ENCODE data around the gene LHX3. TPM values are rescaled to one million over a fixed set of nuclear protein-coding genes. Genes with fewer than 3 reads are reported as not detected.

LHX3 gene
- polyA plus RNA-seq, 1 of the 3 experiments (the other 2 are of a cell fraction): not detected

- WGBS (ENCODE audit: low lambda C conversion rate): 92% methylated on average over 10 of the region's 13 CpGs
- Histone ChIP-seq H3K27me3 (ENCODE audit: insufficient read depth) (no peaks in the 10 kb centered on the region), H3K79me2 (ENCODE audit: insufficient read depth) (no peaks in the 10 kb centered on the region), H3F3A (replicated peaks; ENCODE audit: insufficient read depth) (no peaks in the 10 kb centered on the region), H3K4me2 (no peak overlapping the region), H3K4me1 (ENCODE audit: control insufficient read depth in 1 of 2, insufficient read depth in 2 of 2, low read depth in 1 of 2, low read length in 1 of 2) (no peaks in the 10 kb centered on the region), H3K27ac (ENCODE audit: low read depth in 2 of 2, low read length in 1 of 2) (no peak overlapping the region), H3K9ac (no peak overlapping the region), H2AFZ (ENCODE audit: low read depth) (no peak overlapping the region), H3K9me2 (no peaks in the 10 kb centered on the region), H3K9me3 (no peaks in the 10 kb centered on the region), H3K36me3 (replicated peaks in 1 of 2; ENCODE audit: control insufficient read depth in 1 of 2, insufficient read depth in 2 of 2, low read length in 1 of 2) (peaks cover 5 to 47% of the 10 kb centered on the region in 2 experiments), H3K4me3 (ENCODE audit: low read depth in 2 of 2, low read length in 1 of 2) (no peak overlapping the region), H4K20me1 (ENCODE audit: insufficient read depth) (peaks cover 20% of the 10 kb centered on the region)
- no peak for TF ChIP-seq TCF12 (IDR thresholded peaks at IDR 0.05)
- ChIA-PET CTCF (interaction anchor here (0.9 to 3.1 kb wide), 7 partner anchors 9 to 86 kb away, joined by 3 to 15 read pairs (median 5); no protein-coding TSS in a partner anchor), POLR2A (no interaction called here)
- no peak for DNase-seq
These were observed 14.3 kb upstream of the LHX3 start for GRCh38 chr9:136219276-136219675.

DNA sequence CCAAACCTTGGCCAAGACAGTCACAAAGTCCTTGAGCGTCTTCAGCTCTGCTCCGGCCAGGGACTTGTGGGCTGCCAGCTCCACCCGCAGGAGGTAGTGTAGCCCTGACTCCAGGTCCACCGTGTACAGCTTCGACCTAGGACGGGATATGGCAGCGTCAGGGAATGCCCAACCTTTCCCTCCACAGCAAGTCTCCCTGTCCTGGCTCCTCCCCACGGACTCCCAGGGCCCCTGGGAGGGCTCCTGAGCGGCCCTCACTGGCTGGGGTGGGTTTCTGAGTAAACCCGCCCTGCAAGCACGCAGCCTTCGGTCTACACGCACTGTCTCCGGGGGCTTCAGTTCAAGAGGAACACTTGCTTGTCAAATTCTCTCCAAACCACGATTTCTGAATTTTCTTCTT, 13.7 kb upstream of the LHX3 start:
- Histone ChIP-seq H3K9me3 (no peaks in the 10 kb centered on the region), H4K20me1 (ENCODE audit: insufficient read depth) (peaks cover 20% of the 10 kb centered on the region), H3K4me2 (no peak overlapping the region), H3K27me3 (ENCODE audit: insufficient read depth) (no peaks in the 10 kb centered on the region), H3K9ac (no peak overlapping the region), H3F3A (replicated peaks; ENCODE audit: insufficient read depth) (no peaks in the 10 kb centered on the region), H3K4me3 (ENCODE audit: low read depth in 2 of 2, low read length in 1 of 2) (no peak overlapping the region), H3K4me1 (ENCODE audit: control insufficient read depth in 1 of 2, insufficient read depth in 2 of 2, low read depth in 1 of 2, low read length in 1 of 2) (no peaks in the 10 kb centered on the region), H3K79me2 (ENCODE audit: insufficient read depth) (no peaks in the 10 kb centered on the region), H3K27ac (ENCODE audit: low read depth in 2 of 2, low read length in 1 of 2) (no peak overlapping the region), H3K36me3 (replicated peaks in 1 of 2; ENCODE audit: control insufficient read depth in 1 of 2, insufficient read depth in 2 of 2, low read length in 1 of 2) (peaks cover 5 to 50% of the 10 kb centered on the region in 2 experiments), H3K9me2 (no peaks in the 10 kb centered on the region), H2AFZ (ENCODE audit: low read depth) (no peak overlapping the region)
- ChIA-PET POLR2A (no interaction called here), CTCF (interaction anchor here (1.0 to 5.7 kb wide), 7 partner anchors 8 to 86 kb away, joined by 3 to 50 read pairs (median 6); no protein-coding TSS in a partner anchor)
- WGBS (ENCODE audit: low lambda C conversion rate): 91% methylated on average over 8 of the region's 15 CpGs
- no peak for TF ChIP-seq USF1 (IDR thresholded peaks at IDR 0.05; ENCODE audit: borderline replicate concordance, low read depth)
- no peak for TF ChIP-seq FOXM1 (IDR thresholded peaks at IDR 0.05; ENCODE audit: low read depth)
- no peak for TF ChIP-seq GATA2 (CRISPR knock-in tag; IDR thresholded peaks at IDR 0.05)
- TF ChIP-seq, protein P1, sequence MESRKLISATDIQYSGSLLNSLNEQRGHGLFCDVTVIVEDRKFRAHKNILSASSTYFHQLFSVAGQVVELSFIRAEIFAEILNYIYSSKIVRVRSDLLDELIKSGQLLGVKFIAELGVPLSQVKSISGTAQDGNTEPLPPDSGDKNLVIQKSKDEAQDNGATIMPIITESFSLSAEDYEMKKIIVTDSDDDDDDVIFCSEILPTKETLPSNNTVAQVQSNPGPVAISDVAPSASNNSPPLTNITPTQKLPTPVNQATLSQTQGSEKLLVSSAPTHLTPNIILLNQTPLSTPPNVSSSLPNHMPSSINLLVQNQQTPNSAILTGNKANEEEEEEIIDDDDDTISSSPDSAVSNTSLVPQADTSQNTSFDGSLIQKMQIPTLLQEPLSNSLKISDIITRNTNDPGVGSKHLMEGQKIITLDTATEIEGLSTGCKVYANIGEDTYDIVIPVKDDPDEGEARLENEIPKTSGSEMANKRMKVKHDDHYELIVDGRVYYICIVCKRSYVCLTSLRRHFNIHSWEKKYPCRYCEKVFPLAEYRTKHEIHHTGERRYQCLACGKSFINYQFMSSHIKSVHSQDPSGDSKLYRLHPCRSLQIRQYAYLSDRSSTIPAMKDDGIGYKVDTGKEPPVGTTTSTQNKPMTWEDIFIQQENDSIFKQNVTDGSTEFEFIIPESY (IDR thresholded peaks at IDR 0.05; ENCODE audit: borderline replicate concordance, low read depth): no peak
- TF ChIP-seq, protein P2, sequence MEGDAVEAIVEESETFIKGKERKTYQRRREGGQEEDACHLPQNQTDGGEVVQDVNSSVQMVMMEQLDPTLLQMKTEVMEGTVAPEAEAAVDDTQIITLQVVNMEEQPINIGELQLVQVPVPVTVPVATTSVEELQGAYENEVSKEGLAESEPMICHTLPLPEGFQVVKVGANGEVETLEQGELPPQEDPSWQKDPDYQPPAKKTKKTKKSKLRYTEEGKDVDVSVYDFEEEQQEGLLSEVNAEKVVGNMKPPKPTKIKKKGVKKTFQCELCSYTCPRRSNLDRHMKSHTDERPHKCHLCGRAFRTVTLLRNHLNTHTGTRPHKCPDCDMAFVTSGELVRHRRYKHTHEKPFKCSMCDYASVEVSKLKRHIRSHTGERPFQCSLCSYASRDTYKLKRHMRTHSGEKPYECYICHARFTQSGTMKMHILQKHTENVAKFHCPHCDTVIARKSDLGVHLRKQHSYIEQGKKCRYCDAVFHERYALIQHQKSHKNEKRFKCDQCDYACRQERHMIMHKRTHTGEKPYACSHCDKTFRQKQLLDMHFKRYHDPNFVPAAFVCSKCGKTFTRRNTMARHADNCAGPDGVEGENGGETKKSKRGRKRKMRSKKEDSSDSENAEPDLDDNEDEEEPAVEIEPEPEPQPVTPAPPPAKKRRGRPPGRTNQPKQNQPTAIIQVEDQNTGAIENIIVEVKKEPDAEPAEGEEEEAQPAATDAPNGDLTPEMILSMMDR (IDR thresholded peaks at IDR 0.05): no peak
- no peak for TF ChIP-seq EZH2phosphoT487 (IDR thresholded peaks at IDR 0.05; ENCODE audit: borderline replicate concordance, low read depth)
- no peak for TF ChIP-seq SIN3A (IDR thresholded peaks at IDR 0.05; ENCODE audit: borderline replicate concordance, low read depth, low read length)
- no peak for DNase-seq
